ENCODE measurements around the gene SMIM24. TPM values are rescaled to one million over a fixed set of nuclear protein-coding genes. Genes with fewer than 3 reads are reported as not detected.
A peak's percentile ranks its signal among the peaks of the same experiment; 100 is the strongest.

SMIM24 gene
- polyA plus RNA-seq, 1 donor from 2014 or later: not detected

DNA sequence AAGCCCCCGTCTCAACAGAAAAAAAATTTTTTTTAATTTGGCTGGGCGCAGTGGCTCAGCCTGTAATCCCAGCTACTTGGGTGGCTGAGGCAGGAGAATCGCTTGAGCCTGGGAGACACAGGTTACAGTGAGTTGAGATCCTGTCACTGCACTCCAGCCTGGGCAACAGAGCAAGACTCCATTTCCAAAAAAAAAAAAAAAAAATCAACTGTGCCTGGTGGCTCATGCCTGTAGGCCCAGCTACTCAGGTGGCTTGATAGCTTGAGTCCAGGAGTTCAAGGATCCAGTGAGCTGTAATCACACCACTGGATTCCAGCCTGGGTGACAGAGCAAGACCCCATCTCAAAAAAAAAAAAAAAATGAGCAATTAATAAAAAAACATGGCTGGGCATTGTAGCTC, 21.5 kb upstream of the SMIM24 start:
- no peaks in the 10 kb centered on the region for H4K20me1 ChIP-seq (ENCODE audit: insufficient read depth)
- H3K4me3 ChIP-seq (ENCODE audit: low read length): no peak overlapping the region
- H3K9me3 ChIP-seq (ENCODE audit: low read length): no peaks in the 10 kb centered on the region
- H3K4me2 ChIP-seq (ENCODE audit: low read length): no peak overlapping the region
- H3F3A ChIP-seq (ENCODE audit: insufficient read depth, low read length, poor library complexity, severe bottlenecking): no peaks in the 10 kb centered on the region
- H3K27me3 ChIP-seq (ENCODE audit: insufficient read depth, low read depth, low read length): no peaks in the 10 kb centered on the region
- H3K79me2 ChIP-seq (replicated peaks; ENCODE audit: insufficient read depth, low read length): peaks cover 21% of the 10 kb centered on the region
- no peaks in the 10 kb centered on the region for H3K9me2 ChIP-seq (ENCODE audit: insufficient read depth, low read length)
- TF ChIP-seq RAD21 (conservative IDR thresholded peaks at IDR 0.05): no peak
- TF ChIP-seq MXI1 (conservative IDR thresholded peaks at IDR 0.05; ENCODE audit: poor library complexity, severe bottlenecking): no peak
- TF ChIP-seq SMC3 (conservative IDR thresholded peaks at IDR 0.05; ENCODE audit: poor library complexity): no peak
- TF ChIP-seq, protein P1, sequence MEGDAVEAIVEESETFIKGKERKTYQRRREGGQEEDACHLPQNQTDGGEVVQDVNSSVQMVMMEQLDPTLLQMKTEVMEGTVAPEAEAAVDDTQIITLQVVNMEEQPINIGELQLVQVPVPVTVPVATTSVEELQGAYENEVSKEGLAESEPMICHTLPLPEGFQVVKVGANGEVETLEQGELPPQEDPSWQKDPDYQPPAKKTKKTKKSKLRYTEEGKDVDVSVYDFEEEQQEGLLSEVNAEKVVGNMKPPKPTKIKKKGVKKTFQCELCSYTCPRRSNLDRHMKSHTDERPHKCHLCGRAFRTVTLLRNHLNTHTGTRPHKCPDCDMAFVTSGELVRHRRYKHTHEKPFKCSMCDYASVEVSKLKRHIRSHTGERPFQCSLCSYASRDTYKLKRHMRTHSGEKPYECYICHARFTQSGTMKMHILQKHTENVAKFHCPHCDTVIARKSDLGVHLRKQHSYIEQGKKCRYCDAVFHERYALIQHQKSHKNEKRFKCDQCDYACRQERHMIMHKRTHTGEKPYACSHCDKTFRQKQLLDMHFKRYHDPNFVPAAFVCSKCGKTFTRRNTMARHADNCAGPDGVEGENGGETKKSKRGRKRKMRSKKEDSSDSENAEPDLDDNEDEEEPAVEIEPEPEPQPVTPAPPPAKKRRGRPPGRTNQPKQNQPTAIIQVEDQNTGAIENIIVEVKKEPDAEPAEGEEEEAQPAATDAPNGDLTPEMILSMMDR (IDR thresholded peaks at IDR 0.05; ENCODE audit: poor library complexity, severe bottlenecking): no peak
- TF ChIP-seq TAF1 (IDR thresholded peaks at IDR 0.05; ENCODE audit: low read depth): no peak
- TF ChIP-seq POLR2AphosphoS5 (IDR thresholded peaks at IDR 0.05): no peak
- no peak for TF ChIP-seq EP300 (conservative IDR thresholded peaks at IDR 0.05; ENCODE audit: poor library complexity, severe bottlenecking)
- TF ChIP-seq, protein P2, sequence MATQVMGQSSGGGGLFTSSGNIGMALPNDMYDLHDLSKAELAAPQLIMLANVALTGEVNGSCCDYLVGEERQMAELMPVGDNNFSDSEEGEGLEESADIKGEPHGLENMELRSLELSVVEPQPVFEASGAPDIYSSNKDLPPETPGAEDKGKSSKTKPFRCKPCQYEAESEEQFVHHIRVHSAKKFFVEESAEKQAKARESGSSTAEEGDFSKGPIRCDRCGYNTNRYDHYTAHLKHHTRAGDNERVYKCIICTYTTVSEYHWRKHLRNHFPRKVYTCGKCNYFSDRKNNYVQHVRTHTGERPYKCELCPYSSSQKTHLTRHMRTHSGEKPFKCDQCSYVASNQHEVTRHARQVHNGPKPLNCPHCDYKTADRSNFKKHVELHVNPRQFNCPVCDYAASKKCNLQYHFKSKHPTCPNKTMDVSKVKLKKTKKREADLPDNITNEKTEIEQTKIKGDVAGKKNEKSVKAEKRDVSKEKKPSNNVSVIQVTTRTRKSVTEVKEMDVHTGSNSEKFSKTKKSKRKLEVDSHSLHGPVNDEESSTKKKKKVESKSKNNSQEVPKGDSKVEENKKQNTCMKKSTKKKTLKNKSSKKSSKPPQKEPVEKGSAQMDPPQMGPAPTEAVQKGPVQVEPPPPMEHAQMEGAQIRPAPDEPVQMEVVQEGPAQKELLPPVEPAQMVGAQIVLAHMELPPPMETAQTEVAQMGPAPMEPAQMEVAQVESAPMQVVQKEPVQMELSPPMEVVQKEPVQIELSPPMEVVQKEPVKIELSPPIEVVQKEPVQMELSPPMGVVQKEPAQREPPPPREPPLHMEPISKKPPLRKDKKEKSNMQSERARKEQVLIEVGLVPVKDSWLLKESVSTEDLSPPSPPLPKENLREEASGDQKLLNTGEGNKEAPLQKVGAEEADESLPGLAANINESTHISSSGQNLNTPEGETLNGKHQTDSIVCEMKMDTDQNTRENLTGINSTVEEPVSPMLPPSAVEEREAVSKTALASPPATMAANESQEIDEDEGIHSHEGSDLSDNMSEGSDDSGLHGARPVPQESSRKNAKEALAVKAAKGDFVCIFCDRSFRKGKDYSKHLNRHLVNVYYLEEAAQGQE (IDR thresholded peaks at IDR 0.05; ENCODE audit: borderline replicate concordance): no peak
- no peak for TF ChIP-seq EZH2 (IDR thresholded peaks at IDR 0.05; ENCODE audit: borderline replicate concordance, insufficient read depth, low read length, poor library complexity, severe bottlenecking)
- no peak overlapping the region for H3K9ac ChIP-seq (ENCODE audit: low read length)
- no peak overlapping the region for H3K27ac ChIP-seq (ENCODE audit: low read length)
- no peak overlapping the region for H2AFZ ChIP-seq (ENCODE audit: low read depth, low read length)
- H3K36me3 ChIP-seq (ENCODE audit: insufficient read depth, low read length): no peaks in the 10 kb centered on the region

DNA sequence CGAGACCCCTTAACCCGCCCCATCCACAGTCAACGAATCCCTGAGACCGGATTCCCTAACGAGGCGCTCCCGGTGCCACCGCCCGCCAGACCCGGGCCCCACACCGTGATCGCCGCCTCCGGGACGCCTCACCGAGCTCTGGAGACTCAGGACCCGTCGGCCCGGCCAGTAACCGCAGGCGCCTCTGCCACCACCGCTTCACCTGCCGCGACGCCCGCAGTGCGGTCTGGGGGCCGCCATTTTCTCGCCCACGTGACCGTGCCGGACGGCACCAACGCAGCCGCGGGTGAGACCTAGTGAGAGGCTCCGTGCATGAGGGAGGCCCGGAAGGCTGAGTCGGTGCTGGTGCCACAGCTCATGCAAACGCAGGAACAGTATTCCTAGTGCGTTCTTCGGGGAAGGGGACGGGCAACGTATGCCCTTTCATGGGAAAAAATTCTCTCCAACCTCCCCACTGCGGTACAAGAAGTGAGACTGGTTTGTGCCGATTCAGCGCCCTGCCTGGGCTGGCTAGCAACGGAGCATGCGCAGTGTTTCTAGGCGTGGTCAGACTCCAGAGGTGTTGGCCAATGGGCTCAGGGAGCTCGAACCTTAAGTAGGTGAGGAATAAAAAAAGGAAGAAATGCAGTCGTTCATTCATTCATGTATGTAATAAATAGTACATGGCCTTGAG, 20.2 kb upstream of the SMIM24 start, which contains the start of gene DOHH:
Gene DOHH, minus strand, starts transcription at position 246 of the 673 bp plus-strand sequence. CDS start 3,860 bp downstream, outside the sequence.
- no peaks in the 10 kb centered on the region for H3K27me3 ChIP-seq (ENCODE audit: insufficient read depth, low read depth, low read length)
- H3K9ac ChIP-seq (ENCODE audit: low read length): peak within 1 kb of the TSS; percentile 92
- no peaks in the 10 kb centered on the region for H4K20me1 ChIP-seq (ENCODE audit: insufficient read depth)
- H3K36me3 ChIP-seq (ENCODE audit: insufficient read depth, low read length): no peaks in the 10 kb centered on the region
- peak; percentile 63 for TF ChIP-seq EP300 (conservative IDR thresholded peaks at IDR 0.05; ENCODE audit: poor library complexity, severe bottlenecking)
- TF ChIP-seq MXI1 (conservative IDR thresholded peaks at IDR 0.05; ENCODE audit: poor library complexity, severe bottlenecking): peak; percentile 98
- TF ChIP-seq, protein P2 (IDR thresholded peaks at IDR 0.05; ENCODE audit: borderline replicate concordance): peak; percentile 93
- no peak for TF ChIP-seq RAD21 (conservative IDR thresholded peaks at IDR 0.05)
- TF ChIP-seq, protein P1 (IDR thresholded peaks at IDR 0.05; ENCODE audit: poor library complexity, severe bottlenecking): peak; percentile 25
- no peak for TF ChIP-seq SMC3 (conservative IDR thresholded peaks at IDR 0.05; ENCODE audit: poor library complexity)
- TF ChIP-seq TAF1 (IDR thresholded peaks at IDR 0.05; ENCODE audit: low read depth): peak; percentile 99
- no peak for TF ChIP-seq EZH2 (IDR thresholded peaks at IDR 0.05; ENCODE audit: borderline replicate concordance, insufficient read depth, low read length, poor library complexity, severe bottlenecking)
- TF ChIP-seq POLR2AphosphoS5 (IDR thresholded peaks at IDR 0.05): peak; percentile 90
- no peaks in the 10 kb centered on the region for H3K9me3 ChIP-seq (ENCODE audit: low read length)
- peaks cover 15% of the 10 kb centered on the region for H3K79me2 ChIP-seq (replicated peaks; ENCODE audit: insufficient read depth, low read length)
- peak within 1 kb of the TSS; percentile 95 for H3K27ac ChIP-seq (ENCODE audit: low read length)
- H3K4me2 ChIP-seq (ENCODE audit: low read length): peak within 1 kb of the TSS; percentile 69
- peak within 1 kb of the TSS; percentile 84 for H3K4me3 ChIP-seq (ENCODE audit: low read length)
- H3F3A ChIP-seq (ENCODE audit: insufficient read depth, low read length, poor library complexity, severe bottlenecking): no peaks in the 10 kb centered on the region
- no peaks in the 10 kb centered on the region for H3K9me2 ChIP-seq (ENCODE audit: insufficient read depth, low read length)
- H2AFZ ChIP-seq (ENCODE audit: low read depth, low read length): peak within 1 kb of the TSS; percentile 90
